Limb (tissue), 2 donors: ENCODE results near the gene XIRP2.

Experiments used
- DNase-seq, 2 donors: peaks; one replicate each; pipeline ENCODE4 v3.0.0-alpha.2; 2016; ENCODE audit errors: extremely low spot score in 2 of 2

XIRP2 gene

GRCh38 chr2:166926657-166927056 is 38.4 kb downstream of the XIRP2 start:
- DNase-seq = no peak

- DNase-seq = no peak
These were observed 43.8 kb downstream of the XIRP2 start for GRCh38 chr2:166932032-166932431.

GRCh38 chr2:166934817-166935216 is 46.5 kb downstream of the XIRP2 start:
- no peak for DNase-seq

- DNase-seq = no peak
These were observed 54.1 kb downstream of the XIRP2 start for GRCh38 chr2:166942377-166942776.

- DNase-seq = no peak
These were observed 56.6 kb downstream of the XIRP2 start for GRCh38 chr2:166944909-166945308.

- DNase-seq = no peak
These were observed 69.4 kb downstream of the XIRP2 start for GRCh38 chr2:166957686-166958085.

- no peak for DNase-seq
These were observed 70.8 kb downstream of the XIRP2 start for GRCh38 chr2:166958986-166959481.

- no peak for DNase-seq
These were observed 71.3 kb downstream of the XIRP2 start for GRCh38 chr2:166959556-166959955.

- no peak for DNase-seq
These were observed 72.5 kb downstream of the XIRP2 start for GRCh38 chr2:166960702-166961270.

GRCh38 chr2:166961933-166962332 is 73.7 kb downstream of the XIRP2 start:
- no peak for DNase-seq

GRCh38 chr2:166969486-166969885 is 81.2 kb downstream of the XIRP2 start:
- no peak for DNase-seq

GRCh38 chr2:166972002-166972401 is 83.7 kb downstream of the XIRP2 start:
- no peak for DNase-seq

- no peak for DNase-seq
These were observed 84.1 kb downstream of the XIRP2 start for GRCh38 chr2:166972418-166972817.

GRCh38 chr2:166984188-166984587 is 95.9 kb downstream of the XIRP2 start:
- DNase-seq = no peak

- DNase-seq = no peak
These were observed 96.5 kb downstream of the XIRP2 start for GRCh38 chr2:166984797-166985196.

GRCh38 chr2:166994588-166995336 is 106.5 kb downstream of the XIRP2 start:
- DNase-seq = no peak

- DNase-seq = no peak
These were observed 108.2 kb downstream of the XIRP2 start for GRCh38 chr2:166996465-166996864.

GRCh38 chr2:167001165-167001564 is 112.9 kb downstream of the XIRP2 start:
- no peak for DNase-seq

- DNase-seq = no peak
These were observed 116.8 kb downstream of the XIRP2 start for GRCh38 chr2:167005096-167005495.

- DNase-seq = no peak
These were observed 124.9 kb downstream of the XIRP2 start for GRCh38 chr2:167013227-167013626.

GRCh38 chr2:167015806-167016205 is 127.5 kb downstream of the XIRP2 start:
- DNase-seq = no peak

- DNase-seq = no peak
These were observed 128.7 kb downstream of the XIRP2 start for GRCh38 chr2:167017021-167017420.

GRCh38 chr2:167018590-167018989 is 130.3 kb downstream of the XIRP2 start:
- no peak for DNase-seq
